IMR-90 (cell line): ENCODE measurements around the gene DYRK1A.

Experiments
- SMC3 ChIP-seq: fragments of 150-350 bp; IDR thresholded peaks from 2 replicates; pipeline ENCODE4 v1.6.1; 2016; ENCODE audit warnings: low read depth, mild to moderate bottlenecking, antibody characterized with exemption, low read length, moderate library complexity
- TF ChIP-seq, protein P1 (sequence below): conservative IDR thresholded peaks from 2 replicates; pipeline ENCODE4 v1.5.1; 2012; ENCODE audit warnings: mild to moderate bottlenecking, low read depth, low read length, improper control_type of control experiment

DNA sequence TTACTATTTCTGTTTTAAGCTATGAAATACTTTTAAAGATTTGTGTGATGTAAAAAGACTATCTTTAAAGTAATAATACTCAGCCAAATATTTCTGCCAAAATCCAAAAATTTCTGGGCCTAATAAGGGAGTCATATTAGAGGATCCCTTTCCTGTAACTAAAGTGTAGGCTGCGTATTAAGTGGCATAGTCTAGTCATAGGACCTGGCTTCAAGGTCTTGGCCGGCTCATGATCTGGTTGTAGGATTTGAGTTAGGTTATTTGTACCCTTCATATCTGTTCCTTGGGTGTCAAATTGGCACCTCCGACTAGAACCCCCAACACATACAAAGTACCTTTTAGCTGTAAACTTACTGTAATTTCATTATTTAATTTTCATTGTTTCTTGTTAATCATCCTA lies 107.8 kb downstream of the DYRK1A start:
- TF ChIP-seq, protein P1, sequence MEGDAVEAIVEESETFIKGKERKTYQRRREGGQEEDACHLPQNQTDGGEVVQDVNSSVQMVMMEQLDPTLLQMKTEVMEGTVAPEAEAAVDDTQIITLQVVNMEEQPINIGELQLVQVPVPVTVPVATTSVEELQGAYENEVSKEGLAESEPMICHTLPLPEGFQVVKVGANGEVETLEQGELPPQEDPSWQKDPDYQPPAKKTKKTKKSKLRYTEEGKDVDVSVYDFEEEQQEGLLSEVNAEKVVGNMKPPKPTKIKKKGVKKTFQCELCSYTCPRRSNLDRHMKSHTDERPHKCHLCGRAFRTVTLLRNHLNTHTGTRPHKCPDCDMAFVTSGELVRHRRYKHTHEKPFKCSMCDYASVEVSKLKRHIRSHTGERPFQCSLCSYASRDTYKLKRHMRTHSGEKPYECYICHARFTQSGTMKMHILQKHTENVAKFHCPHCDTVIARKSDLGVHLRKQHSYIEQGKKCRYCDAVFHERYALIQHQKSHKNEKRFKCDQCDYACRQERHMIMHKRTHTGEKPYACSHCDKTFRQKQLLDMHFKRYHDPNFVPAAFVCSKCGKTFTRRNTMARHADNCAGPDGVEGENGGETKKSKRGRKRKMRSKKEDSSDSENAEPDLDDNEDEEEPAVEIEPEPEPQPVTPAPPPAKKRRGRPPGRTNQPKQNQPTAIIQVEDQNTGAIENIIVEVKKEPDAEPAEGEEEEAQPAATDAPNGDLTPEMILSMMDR = no peak
- TF ChIP-seq SMC3 = no peak
